ENCODE results near the gene ZBTB42.

The ZBTB42 gene

GRCh38 chr14:104796687-104797081 is 4.2 kb upstream of the ZBTB42 start:
- Histone ChIP-seq H4K91ac (ENCODE audit: low read length) (no peak overlapping the region), H3K23ac (ENCODE audit: low read length in 2 of 2) (no peak overlapping the region), H3K36me3 (ENCODE audit: control insufficient read depth in 1 of 2, insufficient read depth in 2 of 2, low read depth in 1 of 2, low read length in 2 of 2) (peaks cover 4 to 16% of the 10 kb centered on the region in 2 experiments), H2BK15ac (ENCODE audit: low read depth, poor library complexity, severe bottlenecking) (no peak overlapping the region), H3K9me3 (ENCODE audit: control insufficient read depth, low read length) (no peaks in the 10 kb centered on the region), H4K8ac (ENCODE audit: low read length) (no peak overlapping the region), H3K4me3 (ENCODE audit: insufficient read depth in 1 of 2, low read depth in 1 of 2, low read length in 2 of 2) (no peak overlapping the region), H3K18ac (ENCODE audit: low read depth in 1 of 2, low read length in 2 of 2) (peak overlapping the region; percentile 8 to 38), H2AFZ (ENCODE audit: low read depth, low read length) (no peak overlapping the region), H3K27me3 (ENCODE audit: control insufficient read depth in 1 of 2, insufficient read depth in 1 of 2, low read length in 2 of 2) (no peaks in the 10 kb centered on the region), H2AK5ac (ENCODE audit: low read length, severe bottlenecking) (no peak overlapping the region), H3K4ac (ENCODE audit: low read depth in 1 of 2, low read length in 2 of 2) (peak overlapping the region in 1 of 2 experiments; percentile 21), H2BK12ac (ENCODE audit: low read length in 2 of 2) (no peak overlapping the region), H3K9ac (ENCODE audit: low read length) (no peak overlapping the region), H3K14ac (ENCODE audit: low read length in 2 of 2) (no peak overlapping the region), H3K4me1 (ENCODE audit: control insufficient read depth, insufficient read depth, low read depth, low read length) (peaks cover 64% of the 10 kb centered on the region), H3K27ac (ENCODE audit: low read length, poor library complexity, severe bottlenecking) (no peak overlapping the region), H3K79me1 (replicated peaks; ENCODE audit: low read length, poor library complexity, severe bottlenecking) (peaks cover 3% of the 10 kb centered on the region), H3K4me2 (ENCODE audit: low read length, poor library complexity, severe bottlenecking) (no peak overlapping the region), H2BK120ac (ENCODE audit: low read depth, low read length) (no peak overlapping the region), H2BK5ac (ENCODE audit: low read depth, low read length, poor library complexity, severe bottlenecking) (no peak overlapping the region)
- 87% methylated on average over 6 of the region's 6 CpGs for WGBS
- no peak for DNase-seq

GRCh38 chr14:104797115-104798044 is 3.5 kb upstream of the ZBTB42 start:
- H3K14ac ChIP-seq (ENCODE audit: low read length in 2 of 2): peak overlapping the region in 1 of 2 experiments; percentile 31
- peak overlapping the region; percentile 78 for H4K8ac ChIP-seq (ENCODE audit: low read length)
- no peak overlapping the region for H3K4me2 ChIP-seq (ENCODE audit: low read length, poor library complexity, severe bottlenecking)
- peak overlapping the region; percentile 52 to 70 for H3K18ac ChIP-seq (ENCODE audit: low read depth in 1 of 2, low read length in 2 of 2)
- H2BK15ac ChIP-seq (ENCODE audit: low read depth, poor library complexity, severe bottlenecking): peak overlapping the region; percentile 45
- H3K4me3 ChIP-seq (ENCODE audit: insufficient read depth in 1 of 2, low read depth in 1 of 2, low read length in 2 of 2): no peak overlapping the region
- no peak overlapping the region for H2BK120ac ChIP-seq (ENCODE audit: low read depth, low read length)
- peaks cover 64% of the 10 kb centered on the region for H3K4me1 ChIP-seq (ENCODE audit: control insufficient read depth, insufficient read depth, low read depth, low read length)
- H3K23ac ChIP-seq (ENCODE audit: low read length in 2 of 2): no peak overlapping the region
- no peak overlapping the region for H3K27ac ChIP-seq (ENCODE audit: low read length, poor library complexity, severe bottlenecking)
- peak overlapping the region; percentile 90 for H4K91ac ChIP-seq (ENCODE audit: low read length)
- H3K4ac ChIP-seq (ENCODE audit: low read depth in 1 of 2, low read length in 2 of 2): peak overlapping the region; percentile 21 to 42
- no peak overlapping the region for H3K9ac ChIP-seq (ENCODE audit: low read length)
- no peaks in the 10 kb centered on the region for H3K27me3 ChIP-seq (ENCODE audit: control insufficient read depth in 1 of 2, insufficient read depth in 1 of 2, low read length in 2 of 2)
- DNase-seq: peak; percentile 60
- no peak overlapping the region for H2BK5ac ChIP-seq (ENCODE audit: low read depth, low read length, poor library complexity, severe bottlenecking)
- no peaks in the 10 kb centered on the region for H3K79me1 ChIP-seq (replicated peaks; ENCODE audit: low read length, poor library complexity, severe bottlenecking)
- WGBS: 29% methylated on average over 18 of the region's 18 CpGs
- peaks cover 0 to 16% of the 10 kb centered on the region in 2 experiments for H3K36me3 ChIP-seq (ENCODE audit: control insufficient read depth in 1 of 2, insufficient read depth in 2 of 2, low read depth in 1 of 2, low read length in 2 of 2)
- peak overlapping the region in 1 of 2 experiments; percentile 74 for H2BK12ac ChIP-seq (ENCODE audit: low read length in 2 of 2)
- no peaks in the 10 kb centered on the region for H3K9me3 ChIP-seq (ENCODE audit: control insufficient read depth, low read length)
- no peak overlapping the region for H2AK5ac ChIP-seq (ENCODE audit: low read length, severe bottlenecking)
- peak overlapping the region; percentile 19 for H2AFZ ChIP-seq (ENCODE audit: low read depth, low read length)

- H3K27me3 ChIP-seq (ENCODE audit: control insufficient read depth in 1 of 2, insufficient read depth in 1 of 2, low read length in 2 of 2): no peaks in the 10 kb centered on the region
- H2AK5ac ChIP-seq (ENCODE audit: low read length, severe bottlenecking): peak overlapping the region; percentile 34
- peak overlapping the region; percentile 30 to 79 for H2BK12ac ChIP-seq (ENCODE audit: low read length in 2 of 2)
- WGBS: 81% methylated on average over 14 of the region's 16 CpGs
- H2BK5ac ChIP-seq (ENCODE audit: low read depth, low read length, poor library complexity, severe bottlenecking): no peak overlapping the region
- H3K79me1 ChIP-seq (replicated peaks; ENCODE audit: low read length, poor library complexity, severe bottlenecking): peaks cover 3% of the 10 kb centered on the region
- H4K8ac ChIP-seq (ENCODE audit: low read length): peak overlapping the region; percentile 82
- H3K23ac ChIP-seq (ENCODE audit: low read length in 2 of 2): peak overlapping the region in 1 of 2 experiments; percentile 5
- DNase-seq: no peak
- H3K27ac ChIP-seq (ENCODE audit: low read length, poor library complexity, severe bottlenecking): no peak overlapping the region
- no peak overlapping the region for H3K14ac ChIP-seq (ENCODE audit: low read length in 2 of 2)
- peak overlapping the region; percentile 46 to 47 for H3K4ac ChIP-seq (ENCODE audit: low read depth in 1 of 2, low read length in 2 of 2)
- H3K18ac ChIP-seq (ENCODE audit: low read depth in 1 of 2, low read length in 2 of 2): peak overlapping the region; percentile 14 to 70
- peaks cover 0 to 9% of the 10 kb centered on the region in 2 experiments for H3K36me3 ChIP-seq (ENCODE audit: control insufficient read depth in 1 of 2, insufficient read depth in 2 of 2, low read depth in 1 of 2, low read length in 2 of 2)
- peak overlapping the region; percentile 90 for H4K91ac ChIP-seq (ENCODE audit: low read length)
- no peaks in the 10 kb centered on the region for H3K9me3 ChIP-seq (ENCODE audit: control insufficient read depth, low read length)
- no peak overlapping the region for H3K4me3 ChIP-seq (ENCODE audit: insufficient read depth in 1 of 2, low read depth in 1 of 2, low read length in 2 of 2)
- H2BK120ac ChIP-seq (ENCODE audit: low read depth, low read length): no peak overlapping the region
- H3K4me2 ChIP-seq (ENCODE audit: low read length, poor library complexity, severe bottlenecking): no peak overlapping the region
- H3K9ac ChIP-seq (ENCODE audit: low read length): peak overlapping the region; percentile 89
- H2AFZ ChIP-seq (ENCODE audit: low read depth, low read length): no peak overlapping the region
- peaks cover 64% of the 10 kb centered on the region for H3K4me1 ChIP-seq (ENCODE audit: control insufficient read depth, insufficient read depth, low read depth, low read length)
- H2BK15ac ChIP-seq (ENCODE audit: low read depth, poor library complexity, severe bottlenecking): peak overlapping the region; percentile 76
Observed at GRCh38 chr14:104798300-104799243, 2.3 kb upstream of the ZBTB42 start.
